Mesothelial cell of epicardium (in vitro differentiated cells): ENCODE measurements around the gene STPG2. TPM values are rescaled to one million over a fixed set of nuclear protein-coding genes. Genes with fewer than 3 reads are reported as not detected.

ENCODE experiments used
- DNase-seq, 2 experiments: peaks; one replicate each; pipeline ENCODE4 v3.0.0; 2021; ENCODE audit warnings: low spot score in 2 of 2; ENCODE audit not compliant: unreplicated experiment in 2 of 2
- H3K27ac Mint-ChIP-seq: 2 replicates; pipeline ENCODE4 v1.8.0; 2021; ENCODE audit warnings: mixed read lengths
- H3K27me3 Mint-ChIP-seq: 2 replicates; pipeline ENCODE4 v1.8.0; 2021; ENCODE audit warnings: low read depth, mixed read lengths
- H3K36me3 Mint-ChIP-seq: 2 replicates; pipeline ENCODE4 v1.8.0; 2021; ENCODE audit warnings: mixed read lengths
- H3K4me1 Mint-ChIP-seq: 2 replicates; pipeline ENCODE4 v1.8.0; 2021; ENCODE audit warnings: mixed read lengths
- H3K4me3 Mint-ChIP-seq: 2 replicates; pipeline ENCODE4 v1.8.0; 2021; ENCODE audit warnings: mild to moderate bottlenecking, moderate library complexity, mixed read lengths
- H3K9me3 Mint-ChIP-seq: 2 replicates; pipeline ENCODE4 v1.8.0; 2021; ENCODE audit warnings: mixed read lengths
- CTCF ChIP-seq: fragments of 200-600 bp; sonication (generic); IDR thresholded peaks from one replicate; pipeline ENCODE4 v1.5.0; 2021; ENCODE audit warnings: antibody characterized with exemption; ENCODE audit not compliant: unreplicated experiment
- total RNA-seq: library from RNA; stranded (reverse); gene quantifications from 3 replicates; pipeline ENCODE4 v1.2.1, GENCODE V29; 2021

The STPG2 gene
- total RNA-seq, 1 donor from 2014 or later: 0.85 TPM

- H3K27ac Mint-ChIP-seq: no peak overlapping the region
These were observed 537.3 kb downstream of the STPG2 start for GRCh38 chr4:97605932-97606331.

GRCh38 chr4:97593248-97593647, 550.0 kb downstream of the STPG2 start:
- TF ChIP-seq CTCF: no peak
- Mint-ChIP-seq H3K27me3 (no peaks in the 10 kb centered on the region), H3K4me1 (no peaks in the 10 kb centered on the region), H3K27ac (no peak overlapping the region), H3K9me3 (peaks cover 33% of the 10 kb centered on the region), H3K4me3 (no peak overlapping the region), H3K36me3 (no peaks in the 10 kb centered on the region)
- no peak for DNase-seq

More at GRCh38 chr4:97605932-97606331, 537.3 kb downstream of the STPG2 start:
- H3K27me3 Mint-ChIP-seq: no peaks in the 10 kb centered on the region
- H3K36me3 Mint-ChIP-seq: no peaks in the 10 kb centered on the region
- TF ChIP-seq CTCF: no peak
- DNase-seq: no peak
- no peak overlapping the region for H3K4me3 Mint-ChIP-seq
- peaks cover 16% of the 10 kb centered on the region for H3K4me1 Mint-ChIP-seq
- H3K9me3 Mint-ChIP-seq: no peaks in the 10 kb centered on the region

GRCh38 chr4:97590266-97590665, 553.0 kb downstream of the STPG2 start:
- DNase-seq: no peak
- Mint-ChIP-seq H3K4me1 (no peaks in the 10 kb centered on the region), H3K27ac (no peak overlapping the region), H3K4me3 (no peak overlapping the region), H3K27me3 (no peaks in the 10 kb centered on the region), H3K36me3 (no peaks in the 10 kb centered on the region), H3K9me3 (peaks cover 11% of the 10 kb centered on the region)
- no peak for TF ChIP-seq CTCF

- Mint-ChIP-seq H3K36me3 (no peaks in the 10 kb centered on the region), H3K27ac (no peak overlapping the region), H3K9me3 (peaks cover 11% of the 10 kb centered on the region), H3K27me3 (no peaks in the 10 kb centered on the region), H3K4me3 (no peak overlapping the region), H3K4me1 (no peaks in the 10 kb centered on the region)
- no peak for DNase-seq
- TF ChIP-seq CTCF: no peak
These were observed 553.6 kb downstream of the STPG2 start for GRCh38 chr4:97589481-97590196.

GRCh38 chr4:97587912-97588311, 555.4 kb downstream of the STPG2 start:
- Mint-ChIP-seq H3K27ac (no peak overlapping the region), H3K36me3 (no peaks in the 10 kb centered on the region), H3K27me3 (no peaks in the 10 kb centered on the region), H3K9me3 (peaks cover 7% of the 10 kb centered on the region), H3K4me1 (peaks cover 3% of the 10 kb centered on the region), H3K4me3 (no peak overlapping the region)
- no peak for DNase-seq
- no peak for TF ChIP-seq CTCF
